ENCODE results near the gene GYS2. TPM values are rescaled to one million over a fixed set of nuclear protein-coding genes. Genes with fewer than 3 reads are reported as not detected.
"Not testable (repeated sequence)": the region's sequence is repeated elsewhere in the genome, so short reads cannot be mapped to it uniquely, and the experiment has no call there.

Gene GYS2
- total RNA-seq, 1 donor from 2014 or later = not detected

GRCh38 chr12:21598651-21599050 is 6.0 kb downstream of the GYS2 start:
- no peak overlapping the region for H3K27ac Mint-ChIP-seq (ENCODE audit: unreplicated experiment)
- H3K4me3 Mint-ChIP-seq (ENCODE audit: unreplicated experiment) = no peak overlapping the region
- no peak for DNase-seq (ENCODE audit: low spot score)
- TF ChIP-seq CTCF (IDR thresholded peaks at IDR 0.05) = no peak
- peaks cover 13% of the 10 kb centered on the region for H3K9me3 Mint-ChIP-seq (ENCODE audit: low read depth)
- peaks cover 6% of the 10 kb centered on the region for H3K27me3 Mint-ChIP-seq (ENCODE audit: low read depth)
- H3K36me3 Mint-ChIP-seq (ENCODE audit: low read depth) = no peaks in the 10 kb centered on the region
- no peaks in the 10 kb centered on the region for H3K4me1 Mint-ChIP-seq (ENCODE audit: low read depth)

GRCh38 chr12:21595356-21595755 is 9.3 kb downstream of the GYS2 start:
- H3K36me3 Mint-ChIP-seq (ENCODE audit: low read depth) = peaks cover 13% of the 10 kb centered on the region
- peaks cover 11% of the 10 kb centered on the region for H3K27me3 Mint-ChIP-seq (ENCODE audit: low read depth)
- H3K27ac Mint-ChIP-seq (ENCODE audit: unreplicated experiment); H3K4me1 Mint-ChIP-seq (ENCODE audit: low read depth); DNase-seq (ENCODE audit: low spot score); H3K4me3 Mint-ChIP-seq (ENCODE audit: unreplicated experiment): not testable (repeated sequence)
- peaks cover 37% of the 10 kb centered on the region for H3K9me3 Mint-ChIP-seq (ENCODE audit: low read depth)

GRCh38 chr12:21585485-21585884 is 19.2 kb downstream of the GYS2 start:
- H3K4me1 Mint-ChIP-seq (ENCODE audit: low read depth) = peaks cover 8% of the 10 kb centered on the region
- no peak for TF ChIP-seq CTCF (IDR thresholded peaks at IDR 0.05)
- DNase-seq (ENCODE audit: low spot score) = no peak
- no peak overlapping the region for H3K4me3 Mint-ChIP-seq (ENCODE audit: unreplicated experiment)
- H3K27ac Mint-ChIP-seq (ENCODE audit: unreplicated experiment) = no peak overlapping the region
- no peaks in the 10 kb centered on the region for H3K36me3 Mint-ChIP-seq (ENCODE audit: low read depth)
- no peaks in the 10 kb centered on the region for H3K27me3 Mint-ChIP-seq (ENCODE audit: low read depth)
- no peaks in the 10 kb centered on the region for H3K9me3 Mint-ChIP-seq (ENCODE audit: low read depth)

GRCh38 chr12:21584403-21585182 is 20.1 kb downstream of the GYS2 start:
- not testable (repeated sequence) for DNase-seq (ENCODE audit: low spot score); H3K27ac Mint-ChIP-seq (ENCODE audit: unreplicated experiment); H3K4me3 Mint-ChIP-seq (ENCODE audit: unreplicated experiment); H3K9me3 Mint-ChIP-seq (ENCODE audit: low read depth); H3K36me3 Mint-ChIP-seq (ENCODE audit: low read depth); H3K27me3 Mint-ChIP-seq (ENCODE audit: low read depth); H3K4me1 Mint-ChIP-seq (ENCODE audit: low read depth)

GRCh38 chr12:21583587-21583986 is 21.1 kb downstream of the GYS2 start:
- no peak for TF ChIP-seq CTCF (IDR thresholded peaks at IDR 0.05)
- Mint-ChIP-seq H3K4me1 (ENCODE audit: low read depth) (peaks cover 3% of the 10 kb centered on the region), H3K9me3 (ENCODE audit: low read depth) (no peaks in the 10 kb centered on the region), H3K36me3 (ENCODE audit: low read depth) (no peaks in the 10 kb centered on the region), H3K27me3 (ENCODE audit: low read depth) (peaks cover 7% of the 10 kb centered on the region), H3K27ac (ENCODE audit: unreplicated experiment) (no peak overlapping the region), H3K4me3 (ENCODE audit: unreplicated experiment) (no peak overlapping the region)
- no peak for DNase-seq (ENCODE audit: low spot score)

- Mint-ChIP-seq H3K27ac (ENCODE audit: unreplicated experiment) (no peak overlapping the region), H3K4me1 (ENCODE audit: low read depth) (no peaks in the 10 kb centered on the region), H3K36me3 (ENCODE audit: low read depth) (peaks cover 3% of the 10 kb centered on the region), H3K4me3 (ENCODE audit: unreplicated experiment) (no peak overlapping the region), H3K9me3 (ENCODE audit: low read depth) (no peaks in the 10 kb centered on the region), H3K27me3 (ENCODE audit: low read depth) (peaks cover 13% of the 10 kb centered on the region)
- TF ChIP-seq CTCF (IDR thresholded peaks at IDR 0.05) = no peak
- no peak for DNase-seq (ENCODE audit: low spot score)
These were observed 23.7 kb downstream of the GYS2 start for GRCh38 chr12:21580748-21581516.
